Left kidney (tissue), 2 donors: ENCODE data around the gene SCO2. TPM values are rescaled to one million over a fixed set of nuclear protein-coding genes. Genes with fewer than 3 reads are reported as not detected.

Experiments used
- DNase-seq: peaks from one replicate; pipeline ENCODE4 v3.0.0-alpha.2; 2013
- polyA plus RNA-seq: library from polyadenylated mRNA; unstranded; fragments of 120-200 nt; gene quantifications from one replicate; pipeline ENCODE4 v1.2.1, GENCODE V29; 2013; ENCODE audit not compliant: insufficient read length

SCO2 gene
- polyA plus RNA-seq, 1 donor = 1.5 TPM

DNA sequence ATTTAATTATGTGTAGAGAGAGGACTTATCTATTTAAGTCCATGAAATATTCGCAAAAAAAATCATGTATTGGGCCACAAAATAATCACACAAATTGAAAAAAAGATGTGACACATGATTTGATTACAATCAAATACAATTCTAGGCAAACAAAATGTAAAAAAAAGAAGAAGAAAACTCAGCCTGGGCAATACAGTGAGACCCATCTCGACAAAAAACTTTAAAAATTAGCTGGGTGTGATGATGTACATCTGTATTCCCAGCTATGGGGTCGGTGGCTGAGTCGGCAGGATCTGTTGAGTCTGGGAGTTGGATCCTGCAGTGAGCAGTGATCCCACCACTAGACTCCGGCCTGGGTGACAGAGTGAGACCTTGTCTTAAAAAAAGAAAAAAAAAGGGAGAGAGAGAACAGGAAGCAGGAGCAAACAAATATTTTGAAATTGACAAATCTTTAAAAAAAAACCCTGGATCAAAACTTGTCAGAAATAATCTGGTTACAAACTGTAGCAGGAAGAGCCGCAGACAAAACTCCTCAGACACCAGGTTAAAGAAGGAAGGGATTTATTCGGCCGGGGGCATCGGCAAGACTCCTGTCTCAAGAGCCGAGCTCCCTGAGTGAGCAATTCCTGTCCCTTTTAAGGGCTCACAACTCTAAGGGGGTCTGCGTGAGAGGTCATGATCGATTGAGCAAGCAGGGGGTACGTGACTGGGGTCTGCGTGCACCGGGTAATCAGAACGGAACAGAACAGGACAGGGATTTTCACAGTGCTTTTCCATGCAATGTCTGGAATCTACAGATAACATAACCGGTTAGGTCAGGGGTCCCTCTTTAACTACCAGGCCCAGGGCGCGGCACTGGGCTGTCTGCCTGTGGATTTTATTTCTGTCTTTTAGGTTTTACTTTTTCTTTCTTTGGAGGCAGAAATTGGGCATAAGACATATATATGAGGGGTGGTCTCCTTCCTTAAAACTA is 7.7 kb upstream of the SCO2 start:
- DNase-seq = no peak

DNA sequence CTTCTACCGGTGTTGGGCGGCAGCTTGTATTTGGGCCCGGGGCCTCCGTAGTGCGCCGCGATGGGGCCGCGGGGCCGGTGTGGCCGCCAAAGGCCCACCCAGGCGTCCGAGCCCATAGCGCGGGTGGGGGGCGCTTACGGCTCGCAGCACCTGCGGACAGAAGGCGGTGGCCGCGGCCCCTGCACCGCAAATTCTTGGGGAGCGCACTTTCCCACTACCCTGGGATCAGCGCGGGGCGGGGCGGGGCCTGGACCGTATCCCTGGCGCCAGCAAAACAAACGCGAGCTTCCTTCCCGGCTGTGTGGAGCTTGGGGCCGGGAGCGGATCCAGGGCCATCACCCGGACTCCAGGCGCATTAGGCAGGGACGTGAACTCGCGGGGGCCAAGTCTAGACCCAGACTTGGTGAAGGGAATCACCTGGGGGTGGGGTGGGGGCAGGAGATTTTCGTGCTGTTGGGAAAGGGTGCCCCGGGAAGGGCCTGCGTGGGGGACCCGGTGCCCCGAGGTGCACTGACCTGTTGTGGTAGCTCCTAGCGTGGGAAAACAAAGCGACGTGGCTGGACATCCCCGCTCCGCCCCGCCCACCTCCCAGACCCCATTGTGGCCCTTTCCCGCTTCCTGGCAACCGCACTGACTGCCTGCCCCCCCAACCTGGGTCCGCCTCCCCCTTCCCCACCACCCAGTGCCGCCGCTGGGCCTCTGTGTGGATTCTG is 6.7 kb upstream of the SCO2 start:
- DNase-seq = no peak

GRCh38 chr22:50531546-50531961 is 6.2 kb upstream of the SCO2 start:
- no peak for DNase-seq

- DNase-seq = peak; percentile 45
Observed at GRCh38 chr22:50530877-50531545, 5.6 kb upstream of the SCO2 start.

DNA sequence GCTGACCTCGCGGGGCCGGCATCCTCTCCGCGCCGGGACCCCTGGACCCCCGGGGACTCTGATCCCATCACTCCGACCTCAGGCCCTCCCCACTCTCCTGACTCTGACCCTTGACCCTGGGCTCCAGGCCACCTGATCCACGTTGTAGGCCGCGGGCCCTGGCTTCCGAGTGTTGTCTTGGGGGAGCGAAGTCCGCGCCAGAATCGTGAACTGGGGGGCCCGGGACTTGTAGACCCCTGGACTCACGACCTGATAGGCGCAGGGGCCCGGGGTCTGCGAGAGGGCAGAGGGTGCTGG is 5.1 kb upstream of the SCO2 start:
- DNase-seq = no peak

DNA sequence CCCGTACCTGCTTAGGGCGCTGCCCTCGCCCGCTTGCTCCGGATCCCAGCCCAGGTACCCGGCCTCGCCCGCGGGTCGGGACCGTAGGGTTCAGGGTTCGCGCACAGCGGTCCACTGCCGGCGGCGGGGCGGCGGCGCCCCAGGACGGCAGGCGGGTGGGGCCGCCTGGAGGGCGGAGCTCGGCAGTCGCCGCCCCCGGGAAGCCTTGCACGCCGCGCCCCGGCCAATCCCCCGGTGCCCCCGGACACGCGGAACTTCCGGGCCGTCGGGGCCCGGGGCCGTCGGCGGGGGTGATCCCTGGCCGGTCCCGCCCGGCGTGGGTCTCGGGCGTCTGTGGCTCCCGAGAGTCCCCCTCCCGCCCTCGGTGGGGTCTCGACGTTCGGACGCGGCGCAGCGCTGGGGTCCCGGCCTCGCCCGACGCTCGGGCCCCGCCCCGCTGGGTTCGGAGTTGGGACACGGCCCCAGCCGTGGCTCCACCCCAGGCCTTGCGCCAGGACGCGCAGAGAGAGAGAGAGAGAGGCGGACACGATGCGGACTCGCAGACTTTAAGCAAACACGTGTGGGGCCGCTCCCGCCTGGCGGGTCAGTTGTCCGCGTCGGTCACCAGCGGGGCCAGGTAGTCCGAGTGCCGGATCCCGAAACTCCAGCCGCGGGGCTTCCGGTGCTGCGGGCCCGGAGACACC is 4.6 kb upstream of the SCO2 start, which contains the start of gene TYMP:
TSS of gene TYMP (minus strand) at position 116 of the 683 bp plus-strand sequence. CDS start 303 bp downstream, outside the sequence.
- DNase-seq = no peak

- no peak for DNase-seq
Observed at GRCh38 chr22:50529416-50529896, 4.1 kb upstream of the SCO2 start.

DNA sequence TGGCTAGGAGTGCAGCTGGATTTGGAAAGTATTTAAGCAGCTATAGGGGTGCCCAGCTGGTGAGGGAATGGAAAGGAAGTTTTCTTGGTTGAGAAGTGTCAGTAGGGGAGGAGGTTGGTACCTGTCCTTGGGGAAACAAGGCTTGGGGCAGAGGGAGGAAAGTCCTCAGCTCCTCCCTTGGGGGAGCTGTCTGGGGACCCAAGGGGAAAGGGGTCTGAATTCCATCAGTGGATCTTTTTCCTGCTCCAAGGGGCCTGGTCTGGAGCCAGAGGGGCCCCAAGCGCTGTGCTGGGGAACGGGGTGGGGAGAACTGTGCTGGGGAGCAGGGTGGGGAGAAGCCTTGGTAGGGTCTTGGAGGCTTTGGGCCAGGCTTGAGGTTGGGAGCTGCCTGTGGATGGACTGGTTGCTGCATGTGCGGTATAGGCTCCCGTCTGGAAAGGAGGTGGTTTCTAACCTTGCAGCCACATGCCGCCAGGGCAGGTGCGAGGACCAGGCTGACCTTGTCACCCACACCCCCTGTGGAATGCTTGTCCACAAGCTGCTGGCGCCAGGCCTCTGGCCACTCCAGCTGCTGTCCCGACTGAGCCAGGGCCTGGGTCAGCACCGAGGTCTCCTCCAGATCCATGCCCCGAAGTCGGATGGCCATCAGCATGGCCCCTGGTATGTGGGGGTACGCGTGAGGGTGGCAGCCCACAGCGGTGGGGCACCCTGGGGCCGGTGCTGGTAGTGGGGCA is 3.5 kb upstream of the SCO2 start:
- DNase-seq = no peak

GRCh38 chr22:50527921-50528681 is 2.7 kb upstream of the SCO2 start:
- DNase-seq = no peak

- no peak for DNase-seq
Observed at GRCh38 chr22:50526834-50527801, 1.7 kb upstream of the SCO2 start.

GRCh38 chr22:50526108-50526833 is 873 bp upstream of the SCO2 start:
- peak; percentile 74 for DNase-seq

GRCh38 chr22:50525858-50526107 is 385 bp upstream of the SCO2 start:
- DNase-seq = no peak

DNA sequence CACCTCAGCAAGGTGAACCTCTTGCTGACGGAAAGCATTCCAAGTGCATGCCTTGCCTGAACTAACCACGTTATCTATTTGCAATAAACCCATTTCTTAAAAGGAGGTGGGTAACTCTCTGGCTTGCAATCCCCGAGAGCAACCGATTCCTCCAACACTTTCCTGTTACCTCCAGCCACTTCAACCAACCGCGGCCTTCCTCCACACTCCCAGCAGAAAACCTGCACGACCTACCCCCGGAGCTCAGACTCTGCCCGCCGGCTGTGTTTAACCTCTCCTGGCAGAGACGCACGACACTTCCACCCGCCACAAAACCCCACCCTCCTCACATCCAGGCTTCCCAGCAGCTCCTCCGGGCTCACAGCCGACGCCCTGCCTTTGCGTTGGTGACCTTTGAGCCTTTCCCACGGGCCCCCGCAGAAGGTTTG is 708 bp downstream of the SCO2 start:
- no peak for DNase-seq

- DNase-seq = no peak
Observed at GRCh38 chr22:50523806-50524675, 1.4 kb downstream of the SCO2 start.

GRCh38 chr22:50523458-50523805 is 2.0 kb downstream of the SCO2 start:
- DNase-seq = no peak

DNA sequence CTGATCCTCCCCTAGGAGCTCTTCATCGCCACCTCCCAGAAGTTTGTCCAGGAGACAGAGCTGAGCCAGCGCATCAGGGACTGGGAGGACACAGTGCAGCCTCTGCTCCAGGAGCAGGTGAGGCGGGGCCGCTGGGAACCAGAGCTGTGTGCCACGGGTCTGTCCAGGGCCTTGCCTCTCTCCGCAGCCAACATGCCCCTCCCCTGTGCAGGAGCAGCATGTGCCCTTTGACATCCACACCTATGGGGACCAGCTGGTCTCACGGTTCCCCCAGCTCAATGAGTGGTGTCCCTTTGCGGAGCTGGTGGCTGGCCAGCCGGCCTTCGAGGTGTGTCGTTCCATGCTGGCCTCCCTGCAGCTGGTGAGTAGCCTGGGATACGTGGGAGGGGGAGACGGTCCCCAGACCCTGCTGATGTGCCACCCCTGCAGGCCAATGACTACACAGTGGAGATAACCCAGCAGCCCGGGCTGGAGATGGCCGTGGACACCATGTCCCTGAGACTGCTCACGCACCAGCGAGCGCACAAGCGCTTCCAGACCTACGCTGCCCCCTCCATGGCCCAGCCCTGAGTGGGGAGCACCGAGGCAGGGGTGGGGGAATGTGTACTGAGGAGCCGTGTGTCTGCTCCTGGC is 2.5 kb downstream of the SCO2 start:
- no peak for DNase-seq

DNA sequence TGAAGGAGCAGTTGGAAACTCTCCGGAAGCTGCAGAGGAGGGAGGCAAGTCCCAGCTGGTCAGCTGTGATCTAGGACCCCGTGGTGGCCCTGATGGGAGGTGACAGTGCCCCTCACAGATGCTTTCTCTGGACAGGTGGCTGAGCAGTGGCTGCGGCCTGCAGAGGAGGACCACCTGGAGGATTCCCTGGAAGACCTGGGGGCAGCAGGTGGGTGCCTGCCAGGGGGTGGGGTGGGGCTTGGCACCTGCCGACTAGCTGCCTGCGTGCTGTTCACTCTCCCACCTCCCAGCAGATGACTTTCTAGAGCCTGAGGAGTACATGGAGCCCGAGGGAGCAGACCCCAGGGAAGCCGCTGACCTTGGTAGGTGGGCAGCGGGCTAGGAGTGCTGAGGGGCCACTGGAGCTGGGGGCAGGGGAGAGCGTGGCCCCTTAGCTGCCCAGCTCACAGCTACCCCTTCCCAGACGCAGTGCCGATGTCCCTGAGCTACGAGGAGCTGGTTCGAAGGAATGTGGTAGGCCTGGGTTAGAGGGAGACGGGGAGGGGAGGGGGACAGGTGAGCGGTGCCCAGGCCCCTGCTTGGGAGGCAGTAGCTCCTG is 3.1 kb downstream of the SCO2 start:
- no peak for DNase-seq
